GM18951 (cell line): Measurements from ENCODE around the gene XPR1.

Experiments used
- POLR2A ChIP-seq: IDR thresholded peaks from 4 replicates; pipeline ENCODE4 v1.6.1; 2011; ENCODE audit warnings: mild to moderate bottlenecking; ENCODE audit not compliant: insufficient read length, insufficient read depth; ENCODE audit errors: extremely low read depth
- in situ Hi-C: fragments of 300-500 bp; cut with MboI; formaldehyde crosslinking; loops from one replicate; pipeline ENCODE4 v1.12.0; 2022; ENCODE audit warnings: low sequenced_read_pairs, mixed read lengths, inconsistent platforms; ENCODE audit not compliant: unreplicated experiment

The XPR1 gene

DNA sequence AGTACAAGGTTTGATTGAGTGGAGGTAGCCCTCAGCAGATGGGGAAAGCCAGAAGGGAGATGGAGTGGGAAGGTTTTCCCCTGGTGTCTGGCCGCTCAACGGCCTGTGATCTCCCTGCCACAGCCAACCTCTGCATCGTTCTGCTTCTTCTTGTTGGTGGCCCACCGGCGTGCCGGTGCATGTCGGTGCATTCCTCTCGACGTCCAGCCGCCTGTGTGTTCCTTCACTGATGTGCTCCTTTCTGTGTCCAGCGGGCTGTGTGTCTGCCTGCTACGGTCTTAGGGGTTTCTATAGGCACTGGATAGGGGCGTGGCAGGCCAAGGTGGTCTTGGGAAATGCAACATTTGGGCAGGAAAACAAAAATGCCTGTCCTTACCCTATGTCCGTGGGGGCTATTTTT, 101.0 kb downstream of the XPR1 start:
- in situ Hi-C loops: no loop called here
- no peak for TF ChIP-seq POLR2A

DNA sequence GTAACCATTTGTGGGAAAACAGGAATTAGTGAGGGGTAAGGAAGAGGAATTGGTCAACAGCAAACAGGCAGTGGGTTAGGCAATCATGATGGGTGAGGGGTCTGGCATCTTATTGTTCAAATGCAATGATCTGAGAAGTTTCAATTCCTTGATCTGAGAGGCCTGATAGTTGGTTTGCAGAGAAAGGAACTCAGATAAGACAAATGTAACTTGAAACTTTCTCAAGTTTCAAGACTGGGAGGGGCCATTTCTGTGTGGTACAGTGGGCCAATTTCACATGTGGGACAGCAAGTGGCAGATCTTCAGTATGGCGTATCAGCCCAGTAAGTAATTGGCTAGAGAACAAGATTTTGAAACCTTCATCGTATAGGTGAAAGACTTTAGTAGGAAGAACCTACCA, 102.5 kb downstream of the XPR1 start:
- in situ Hi-C loops: no loop called here
- no peak for TF ChIP-seq POLR2A

DNA sequence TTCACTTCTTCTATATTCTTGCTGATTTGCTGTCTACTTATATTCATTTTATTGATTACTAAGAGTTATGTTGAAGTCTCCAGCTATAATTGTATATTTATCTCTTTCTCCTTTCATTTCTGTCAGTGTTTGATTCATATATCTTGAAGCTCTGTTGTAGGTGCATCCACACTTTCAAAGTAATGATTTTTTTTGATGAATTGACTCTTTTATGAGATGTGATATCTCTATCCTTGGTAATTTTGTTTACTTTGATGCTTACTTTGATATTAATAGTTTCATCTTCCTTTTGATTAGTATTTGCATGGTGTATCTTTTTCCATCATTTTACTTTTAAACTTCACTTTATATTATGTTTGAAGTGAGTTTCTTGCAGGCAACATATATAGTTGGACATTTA, 110.8 kb downstream of the XPR1 start:
- no peak for TF ChIP-seq POLR2A
- in situ Hi-C loops: no loop called here

DNA sequence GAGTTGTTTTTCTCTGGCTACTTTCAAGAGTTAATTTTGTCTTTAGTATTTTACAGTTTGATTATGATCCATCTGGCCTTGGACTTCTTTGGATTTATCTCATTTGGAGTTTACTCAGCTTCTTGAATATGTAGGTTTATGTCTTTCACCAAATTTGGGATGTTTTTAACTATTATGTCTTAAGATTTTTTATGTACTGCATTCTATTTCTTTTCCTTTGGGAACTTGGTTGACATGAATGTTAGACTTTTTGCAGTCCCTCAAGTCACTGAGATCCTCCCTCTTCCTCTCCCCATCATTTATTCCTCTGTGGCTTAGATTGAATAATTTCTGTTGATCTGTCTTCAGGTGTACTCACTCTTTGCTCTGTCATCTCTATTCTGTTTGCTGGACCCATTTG, 112.0 kb downstream of the XPR1 start:
- no peak for TF ChIP-seq POLR2A
- in situ Hi-C loops: no loop called here

DNA sequence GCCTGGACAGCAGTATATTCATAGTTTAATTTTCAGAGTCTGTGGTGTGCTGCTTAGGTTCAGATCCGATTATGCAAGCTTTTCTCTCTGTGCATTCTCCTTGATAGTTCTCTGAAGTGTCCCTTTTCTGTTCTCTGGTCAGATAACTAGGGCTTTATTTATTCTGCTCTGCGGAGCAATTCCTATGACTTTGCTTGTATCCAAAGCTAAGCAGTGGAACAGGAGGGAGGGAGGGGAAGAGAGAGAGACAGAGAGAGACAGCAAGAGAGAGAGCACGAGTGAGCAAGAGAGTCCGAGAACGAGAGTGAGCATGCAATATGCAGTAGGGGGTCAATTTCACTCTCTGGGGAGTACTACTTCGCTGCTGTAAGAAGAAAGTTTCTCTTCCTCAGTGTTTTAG, 113.3 kb downstream of the XPR1 start:
- TF ChIP-seq POLR2A: no peak
- in situ Hi-C loops: no loop called here

DNA sequence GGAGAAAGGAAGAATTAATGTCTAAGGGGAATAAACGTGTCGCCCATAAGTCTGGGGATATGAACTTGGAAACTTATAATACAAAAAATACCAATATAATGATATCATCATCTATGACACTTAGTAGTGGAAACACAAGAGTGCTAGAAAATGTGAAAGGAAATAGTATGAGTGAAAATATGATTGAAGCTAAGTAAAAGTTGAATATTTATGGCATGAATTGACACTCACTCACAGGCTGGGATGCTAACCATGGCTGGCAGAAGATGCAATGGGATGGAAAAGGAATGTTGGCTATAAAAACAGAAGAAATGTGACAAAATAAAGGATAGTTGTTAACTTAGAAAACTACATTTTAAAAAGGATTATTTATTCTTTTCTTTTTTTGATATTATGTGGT, 120.1 kb downstream of the XPR1 start:
- in situ Hi-C loops: no loop called here
- TF ChIP-seq POLR2A: no peak

DNA sequence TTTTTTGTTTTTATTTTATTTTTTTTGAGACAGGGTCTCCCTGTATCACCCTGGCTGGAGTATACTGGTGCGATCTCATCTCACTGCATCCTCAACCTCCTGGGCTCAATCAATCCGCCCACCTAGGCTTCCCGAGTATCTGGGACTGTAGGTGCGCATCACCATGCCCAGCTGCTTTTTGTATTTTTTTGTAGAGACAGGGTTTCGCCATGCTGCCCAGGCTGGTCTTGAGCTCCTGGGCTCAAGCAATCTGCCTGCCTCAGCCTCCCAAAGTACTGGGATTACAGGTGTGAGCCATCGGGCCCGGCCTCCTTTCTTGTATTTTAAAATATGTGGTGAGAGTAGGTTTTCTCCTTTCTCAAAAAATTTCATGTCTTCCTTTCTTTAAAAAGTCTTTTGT, 122.6 kb downstream of the XPR1 start:
- in situ Hi-C loops: no loop called here
- no peak for TF ChIP-seq POLR2A

DNA sequence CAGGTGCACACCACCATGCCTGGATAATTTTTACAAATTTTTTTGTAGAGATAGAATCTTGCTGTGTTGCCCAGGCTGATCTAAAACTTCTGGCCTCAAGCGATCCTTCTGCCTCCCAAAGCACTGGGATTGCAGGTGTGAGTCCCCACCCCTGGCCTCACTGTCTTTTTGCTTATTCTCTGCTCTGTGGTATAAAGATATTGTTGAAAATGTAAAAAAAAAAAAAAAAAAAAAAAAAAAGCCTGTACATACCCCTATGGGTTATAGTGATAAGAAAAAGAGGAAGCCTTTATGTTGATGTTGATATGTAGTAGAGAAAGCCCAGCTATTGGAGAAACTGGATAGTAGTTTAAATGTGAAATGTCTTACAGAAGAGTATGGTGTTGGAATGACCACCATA, 125.8 kb downstream of the XPR1 start:
- TF ChIP-seq POLR2A: no peak
- in situ Hi-C loops: no loop called here

DNA sequence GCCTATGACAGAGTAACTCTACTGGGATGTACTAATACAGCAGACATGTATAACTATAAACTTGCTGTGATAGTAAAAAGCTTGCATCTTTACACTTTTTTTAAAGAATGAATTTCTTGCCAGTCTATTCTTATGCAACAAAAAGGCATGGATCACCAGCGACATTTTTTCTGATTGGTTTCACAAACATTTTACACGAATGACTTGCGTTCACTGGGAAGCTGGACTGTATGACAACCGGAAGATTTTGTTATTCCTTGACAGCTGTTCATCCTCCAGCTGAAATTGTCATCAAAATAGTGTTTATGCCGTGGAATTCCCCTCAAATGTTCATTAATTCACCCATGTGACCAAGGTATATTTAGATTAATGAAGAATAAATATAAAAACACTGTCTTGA, 131.0 kb downstream of the XPR1 start:
- no peak for TF ChIP-seq POLR2A
- in situ Hi-C loops: no loop called here

DNA sequence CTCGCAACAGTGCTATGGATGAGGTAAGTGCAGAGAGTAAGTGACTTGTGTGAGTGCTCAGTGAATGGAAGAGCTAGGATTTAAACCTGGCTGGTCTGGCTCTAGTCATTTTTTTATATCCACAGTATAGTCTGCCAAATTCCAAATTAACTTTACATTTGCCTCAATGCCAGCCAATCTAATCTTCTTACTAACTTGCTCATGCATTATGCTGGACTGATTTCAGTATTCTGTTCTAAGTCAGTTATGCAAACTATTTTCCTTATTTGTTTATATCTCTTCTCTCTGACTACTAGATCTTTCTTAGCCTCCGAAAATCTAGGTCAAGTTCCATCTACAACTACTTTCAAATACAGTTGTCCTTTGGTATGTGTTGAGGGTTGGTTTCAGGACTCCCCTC, 133.3 kb downstream of the XPR1 start:
- TF ChIP-seq POLR2A: no peak
- in situ Hi-C loops: no loop called here

DNA sequence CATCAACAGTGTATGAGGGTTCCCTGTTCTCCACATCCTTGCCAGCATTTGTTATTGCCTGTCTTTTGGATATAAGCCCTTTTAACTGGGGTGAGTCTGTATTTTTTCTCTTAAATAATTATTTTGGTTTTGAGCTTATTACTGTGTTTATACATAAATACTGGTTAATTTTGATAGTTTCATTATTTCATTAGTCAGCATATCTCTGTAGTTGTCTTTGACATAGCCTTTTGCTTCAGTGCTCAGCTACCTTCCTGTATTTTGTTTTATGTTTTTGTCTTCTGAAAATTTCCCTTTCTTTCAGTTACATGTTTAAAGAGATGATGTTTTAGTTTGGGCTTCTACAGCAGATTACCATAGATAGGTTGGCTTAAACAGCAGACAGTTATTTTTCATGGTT, 138.1 kb downstream of the XPR1 start:
- TF ChIP-seq POLR2A: no peak
- in situ Hi-C loops: no loop called here

DNA sequence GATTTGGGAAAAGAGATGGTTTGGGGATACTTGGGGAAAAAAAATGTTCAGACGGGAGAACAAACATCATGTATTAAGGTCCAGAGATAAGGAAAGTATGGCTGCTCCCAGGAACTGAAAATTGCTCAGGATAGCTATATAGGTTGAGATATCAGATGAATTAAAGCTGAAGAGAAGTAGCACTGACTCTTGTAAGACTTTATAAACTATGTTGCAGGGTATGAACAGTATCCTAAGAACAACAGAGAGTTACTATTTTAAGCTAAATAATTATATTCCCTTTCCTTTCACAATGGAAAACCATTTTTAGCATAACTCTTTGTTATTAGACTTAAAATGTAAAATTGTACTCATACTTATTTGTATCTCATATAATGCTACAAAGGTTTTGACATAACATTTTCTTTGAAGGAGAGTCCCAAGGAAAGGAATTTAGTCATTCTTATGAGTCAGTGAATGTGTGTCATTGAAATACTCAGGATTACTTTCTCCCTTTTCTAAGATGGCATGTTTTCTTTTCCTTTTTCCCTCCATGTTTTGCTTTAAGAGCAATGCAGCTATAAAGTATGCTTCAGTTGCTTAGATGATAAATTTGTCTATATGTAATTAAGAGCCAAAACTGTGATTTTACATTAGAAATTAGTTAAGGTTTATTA, 141.5 kb downstream of the XPR1 start:
- no peak for TF ChIP-seq POLR2A
- in situ Hi-C loops: no loop called here

DNA sequence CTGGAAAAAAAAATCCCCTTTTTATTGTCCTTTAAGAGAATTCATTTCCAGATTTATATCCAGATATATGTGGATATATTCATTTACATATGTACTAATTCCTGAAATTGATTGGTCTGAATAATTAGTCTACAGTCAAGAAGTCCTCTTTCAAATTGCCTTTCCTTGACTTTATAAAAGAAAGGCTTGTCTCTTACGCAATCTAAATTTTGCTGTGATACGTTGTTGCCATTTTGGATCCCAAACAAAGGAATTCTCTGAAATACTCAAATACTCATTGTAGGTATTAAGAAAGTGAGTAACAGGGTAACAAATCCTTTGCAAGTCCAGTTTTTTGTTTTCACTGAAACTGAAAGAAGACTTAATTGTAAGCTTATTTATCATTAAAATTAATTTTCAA, 144.0 kb downstream of the XPR1 start:
- TF ChIP-seq POLR2A: no peak
- in situ Hi-C loops: no loop called here

DNA sequence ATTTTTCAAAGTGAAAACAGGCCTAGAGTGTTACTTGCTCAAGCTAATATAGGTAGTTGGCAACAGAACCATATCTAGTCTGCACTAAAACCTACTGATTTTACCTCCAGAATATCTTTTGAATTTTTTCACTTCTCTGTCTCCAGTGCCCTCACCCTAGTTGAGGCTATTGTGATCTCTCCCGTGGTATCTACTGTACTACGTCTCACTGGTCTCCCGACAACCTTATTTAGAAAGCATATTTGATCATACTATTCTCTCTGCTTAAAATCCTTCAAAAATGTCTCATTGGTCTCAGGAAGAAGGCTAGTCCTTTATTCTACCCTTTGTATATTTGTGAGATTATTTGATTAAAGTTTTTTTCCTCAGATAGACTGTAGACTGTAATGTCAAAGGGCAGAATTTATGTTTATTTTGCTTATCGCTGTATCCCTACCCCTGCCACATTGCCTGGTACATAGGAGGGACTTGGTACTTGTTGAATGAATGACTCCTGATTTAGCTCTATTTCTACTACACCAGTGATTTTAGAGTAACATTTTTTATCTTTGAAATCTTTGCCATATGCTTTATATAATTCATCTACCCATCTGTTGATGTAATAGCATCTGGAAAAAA, 145.4 kb downstream of the XPR1 start:
- in situ Hi-C loops: no loop called here
- no peak for TF ChIP-seq POLR2A
